Inferior parietal cortex (tissue), 1 donor: ENCODE measurements around the gene SH2D5.
"Not testable (repeated sequence)": the region's sequence is repeated elsewhere in the genome, so short reads cannot be mapped to it uniquely, and the experiment has no call there.

Experiments
- DNase-seq: peaks from one replicate; pipeline ENCODE4 v3.0.0-alpha.2; 2016; ENCODE audit errors: extremely low spot score

Gene SH2D5

GRCh38 chr1:20695515-20695914 lies 37.0 kb downstream of the SH2D5 start:
- no peak for DNase-seq

GRCh38 chr1:20693623-20694022 lies 38.9 kb downstream of the SH2D5 start:
- no peak for DNase-seq

DNA sequence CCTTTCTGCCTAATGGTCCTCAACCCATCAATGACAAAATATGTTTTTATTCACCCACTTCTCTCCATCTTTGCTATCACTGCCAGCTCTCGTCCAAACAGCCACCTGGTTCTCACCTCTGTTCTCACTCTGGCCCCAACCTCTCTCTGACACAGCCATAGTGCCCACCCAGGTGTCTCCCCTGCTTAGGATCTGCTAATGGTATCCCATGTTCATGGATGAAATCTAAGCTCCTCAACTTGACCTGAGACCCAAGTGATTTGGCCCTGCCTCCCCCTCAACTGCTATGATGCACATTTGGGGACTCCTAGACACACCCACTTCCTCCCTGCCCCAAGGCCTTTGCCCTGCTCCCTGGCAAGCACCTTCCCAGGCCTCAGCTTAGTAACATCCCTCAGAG lies 40.6 kb downstream of the SH2D5 start:
- no peak for DNase-seq

GRCh38 chr1:20689645-20690056 lies 42.9 kb downstream of the SH2D5 start:
- no peak for DNase-seq

DNA sequence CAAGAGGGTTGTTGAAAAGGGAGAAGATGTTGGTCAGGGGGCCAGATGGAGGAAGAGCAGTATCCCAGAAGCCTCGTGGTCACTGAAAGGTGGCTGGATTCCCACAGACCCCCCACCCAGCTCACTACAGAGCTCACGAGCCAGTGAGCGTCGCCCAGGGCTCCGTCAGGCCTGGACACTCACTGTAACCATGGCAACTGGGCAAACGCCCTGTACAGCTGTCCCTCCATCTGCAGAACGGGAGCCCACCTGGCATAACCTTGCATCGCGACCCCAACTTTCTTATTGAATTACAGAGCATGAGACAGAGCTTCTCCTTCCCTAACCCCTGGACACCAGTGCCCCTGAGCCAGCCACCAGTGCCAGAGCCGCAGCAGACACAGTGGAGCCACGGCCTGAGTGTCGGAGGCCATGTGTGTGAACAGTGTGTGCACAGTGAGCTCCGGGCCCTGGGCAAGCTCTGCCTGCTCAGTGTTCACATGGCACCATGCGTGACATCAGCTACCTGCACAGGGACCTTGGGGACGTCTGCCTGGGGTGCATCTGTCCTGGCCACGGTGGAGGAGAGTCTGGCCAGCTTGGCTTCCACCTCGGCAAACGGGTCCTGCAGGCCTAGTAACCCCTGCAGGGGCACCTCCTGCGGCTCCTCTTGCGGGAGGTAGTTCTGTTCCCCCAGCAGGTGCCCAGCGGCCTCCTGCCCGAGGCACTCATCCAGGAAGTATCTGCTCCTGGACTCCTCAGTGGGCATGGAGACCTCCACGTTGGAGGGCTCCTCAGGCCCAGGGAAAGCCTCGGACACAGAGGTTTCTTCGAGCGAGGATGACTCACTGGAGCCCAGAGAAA lies 45.4 kb downstream of the SH2D5 start:
- no peak for DNase-seq

DNA sequence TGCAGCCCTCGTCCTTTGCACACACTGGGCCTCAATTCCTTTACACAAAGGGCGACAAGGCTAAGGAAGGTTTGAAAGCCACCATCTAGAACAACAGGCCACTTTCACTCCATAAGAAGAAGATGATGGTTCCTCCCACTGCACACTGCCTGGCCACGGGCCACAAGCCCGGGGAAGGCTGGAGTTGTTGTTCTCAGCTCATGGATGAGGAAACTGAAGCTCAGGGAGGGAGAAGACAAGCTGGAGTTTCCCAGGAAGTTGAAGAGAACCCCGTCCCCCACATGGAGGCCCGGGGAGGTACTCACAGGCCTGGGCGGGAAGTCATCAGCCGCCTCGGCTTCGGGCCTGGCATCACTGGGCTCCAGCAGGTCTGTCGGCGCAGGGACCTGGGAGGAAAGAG lies 46.8 kb downstream of the SH2D5 start:
- DNase-seq, result no peak

DNA sequence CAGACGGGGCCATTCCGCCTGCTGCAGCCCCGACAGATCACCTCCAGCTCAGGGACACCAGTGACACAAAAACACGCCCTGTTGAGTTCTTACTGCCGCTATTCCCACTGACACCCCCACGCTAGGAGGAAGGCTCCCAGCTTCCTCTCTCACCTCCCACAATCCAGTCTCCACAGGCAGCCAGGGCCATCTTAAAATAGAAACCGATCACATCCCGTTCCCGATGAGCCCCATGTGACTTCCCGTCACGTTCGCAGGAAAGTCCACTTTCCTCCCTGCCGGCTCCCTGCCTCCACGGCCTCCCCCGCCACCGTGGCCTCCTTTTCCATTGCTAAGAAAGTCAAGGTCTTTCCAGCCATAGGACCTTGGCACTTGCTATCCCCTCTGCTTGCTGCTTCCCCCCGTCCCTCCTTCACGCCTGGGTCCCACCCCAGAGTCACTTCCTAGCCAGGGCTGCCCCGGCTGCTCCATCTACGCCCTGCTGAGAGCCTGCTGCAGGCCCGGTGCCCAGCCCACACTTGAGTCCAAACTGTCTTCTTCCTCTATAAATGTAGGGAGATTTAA lies 47.3 kb downstream of the SH2D5 start:
- DNase-seq, result no peak

GRCh38 chr1:20684651-20685050 lies 47.9 kb downstream of the SH2D5 start:
- DNase-seq, result no peak

GRCh38 chr1:20684050-20684620 lies 48.4 kb downstream of the SH2D5 start:
- no peak for DNase-seq

- DNase-seq, result no peak
Measured at GRCh38 chr1:20683614-20684013, 48.9 kb downstream of the SH2D5 start.

DNA sequence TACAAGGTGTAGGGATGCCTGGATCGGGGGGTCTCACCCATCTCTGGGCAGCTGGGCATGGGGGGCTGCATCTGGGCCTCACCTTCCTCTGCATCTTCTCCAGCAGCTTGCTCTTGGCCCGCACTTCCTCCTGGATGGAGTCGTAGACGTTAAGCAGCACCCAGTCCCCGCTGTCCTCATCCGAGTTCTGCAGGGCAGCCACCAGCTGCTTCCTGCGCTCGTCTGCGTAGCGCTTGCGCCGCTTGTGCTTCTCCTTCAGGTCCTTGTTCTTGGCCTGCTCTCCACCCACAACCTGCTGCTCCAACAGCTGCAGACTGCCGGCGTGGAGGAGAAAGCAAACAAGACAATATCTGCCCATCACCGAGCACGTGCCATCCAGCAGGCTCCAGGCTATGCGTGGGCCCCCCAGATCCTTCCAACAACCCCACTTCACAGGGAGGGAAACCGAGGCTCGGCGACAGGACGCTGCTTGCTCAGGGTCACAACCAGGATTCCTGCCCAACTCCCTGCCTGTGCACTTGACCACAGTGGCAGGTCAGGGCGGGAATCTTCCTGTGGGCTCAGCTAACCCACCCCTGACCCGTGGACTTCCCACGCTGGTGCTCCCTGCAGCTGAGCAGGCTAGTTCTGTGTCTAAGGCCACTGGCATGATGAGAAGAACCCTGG lies 49.8 kb downstream of the SH2D5 start:
- no peak for DNase-seq

DNA sequence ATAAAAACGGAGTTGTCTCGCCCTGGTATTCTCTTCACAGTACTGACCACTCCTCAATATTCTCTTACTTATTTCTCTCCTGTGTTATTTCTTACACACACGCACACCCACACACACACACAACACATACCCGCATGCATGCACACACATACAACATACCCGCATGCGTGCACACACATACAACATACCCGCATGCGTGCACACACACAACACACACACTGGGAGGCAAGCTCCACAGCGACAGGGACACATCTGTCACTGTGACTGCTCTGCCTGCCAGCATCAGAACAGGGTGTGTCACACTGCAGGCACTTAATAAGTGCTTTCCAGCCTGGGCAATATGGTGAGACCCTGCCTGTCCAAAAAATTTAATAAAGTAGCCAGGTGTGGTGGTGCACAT lies 50.5 kb downstream of the SH2D5 start:
- DNase-seq, result no peak

GRCh38 chr1:20680269-20680668 lies 52.2 kb downstream of the SH2D5 start:
- no peak for DNase-seq

DNA sequence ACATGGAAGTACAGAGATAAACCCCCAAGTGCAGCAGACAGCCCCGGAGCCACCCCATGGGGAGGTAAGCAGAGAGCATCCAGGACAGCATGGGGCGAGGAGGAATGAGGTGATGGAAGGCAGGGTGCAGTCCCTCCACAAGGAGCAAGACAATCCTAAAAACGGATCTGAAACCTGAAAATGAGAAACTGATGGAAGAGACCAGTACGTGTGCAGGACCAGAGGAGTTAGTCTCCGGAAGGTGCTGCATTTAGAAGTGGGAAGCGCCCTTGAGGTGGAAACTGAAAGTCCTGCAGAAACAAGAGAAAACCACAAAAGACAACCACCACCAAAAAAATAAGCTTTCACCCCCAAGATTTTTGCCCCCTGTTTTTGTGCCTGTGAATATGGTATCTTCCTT lies 53.9 kb downstream of the SH2D5 start:
- DNase-seq, result no peak

- not testable (repeated sequence) for DNase-seq
Measured at GRCh38 chr1:20673626-20674025, 58.9 kb downstream of the SH2D5 start.

- no peak for DNase-seq
Measured at GRCh38 chr1:20672265-20672632, 60.3 kb downstream of the SH2D5 start.

- DNase-seq, result no peak
Measured at GRCh38 chr1:20670936-20671335, 61.6 kb downstream of the SH2D5 start.
